Endothelial cell of umbilical vein (primary cell): ENCODE results near the gene KCND1. TPM values are rescaled to one million over a fixed set of nuclear protein-coding genes. Genes with fewer than 3 reads are reported as not detected.

Experiments
- BruUV-seq: library from RNA; stranded (reverse); fragments of 400-500 nt; replicated peaks from 2 replicates; lab custom pipeline; 2021; lab: Mats Ljungman, UMichigan
- CTCF ChIA-PET: fragments of 300-600, 350-600 bp; sonication (Branson Sonifier 250); formaldehyde crosslinking; loops from one replicate; lab custom pipeline; 2021; ENCODE audit warnings: antibody characterized with exemption, inconsistent platforms; lab: Charles Lee
- POLR2A ChIA-PET: fragments of 300-600, 350-600 bp; sonication (Branson Sonifier 250); formaldehyde crosslinking; loops from one replicate; lab custom pipeline; 2021; ENCODE audit warnings: antibody characterized with exemption, inconsistent platforms; lab: Charles Lee
- DNase-seq: peaks from one replicate; pipeline ENCODE4 v3.0.0-alpha.2; 2011; ENCODE audit warnings: low read depth, low spot score
- FAIRE-seq: peaks from 2 replicates; lab custom pipeline; 2011; peaks lifted over from hg19 to GRCh38; lab: Jason Lieb, UNC
- H2AFZ ChIP-seq: 2 replicates; pipeline ENCODE4 v1.6.0; 2012; ENCODE audit warnings: low read depth, low read length, control low read depth, inconsistent platforms
- H3K27ac ChIP-seq: 2 replicates; pipeline ENCODE4 v1.5.1; 2011; ENCODE audit warnings: low read depth, mild to moderate bottlenecking, control low read depth, low read length, moderate library complexity; ENCODE audit not compliant: insufficient read depth
- H3K27me3 ChIP-seq, 2 experiments: 2 replicates each; pipeline versions ENCODE4 v1.6.0 to v1.6.1; 2011; ENCODE audit warnings: low read length in 2 of 2, mixed read lengths in 1 of 2; ENCODE audit not compliant: control insufficient read depth in 2 of 2, insufficient read depth in 2 of 2
- H3K36me3 ChIP-seq, 2 experiments: 2 replicates in 1 of 2; 3 replicates in 1 of 2; pipeline ENCODE4 v1.5.1; 2011; ENCODE audit warnings: low read length in 2 of 2, mild to moderate bottlenecking in 1 of 2, moderate library complexity in 1 of 2; ENCODE audit not compliant: control insufficient read depth in 2 of 2, insufficient read depth in 2 of 2; ENCODE audit errors: extremely low read depth in 1 of 2
- H3K4me1 ChIP-seq: 3 replicates; pipeline ENCODE4 v1.5.1; 2011; ENCODE audit warnings: mild to moderate bottlenecking, low read length; ENCODE audit not compliant: control insufficient read depth, insufficient read depth; ENCODE audit errors: extremely low read depth
- H3K4me2 ChIP-seq: 2 replicates; pipeline ENCODE4 v1.6.1; 2011; ENCODE audit warnings: low read length, control low read depth, mixed read lengths; ENCODE audit not compliant: insufficient read depth
- H3K4me3 ChIP-seq, 3 experiments: fragments of 200-600 bp in 1 of 3; sonication (generic), shearing (Covaris generic) in 1 of 3; replicated peaks in 1 of 3; 2 replicates each; pipeline ENCODE4 v1.5.1; 2011 to 2016; ENCODE audit warnings: control low read depth in 3 of 3, low read length in 3 of 3, mild to moderate bottlenecking in 2 of 3, inconsistent platforms in 1 of 3, low read depth in 1 of 3, moderate library complexity in 1 of 3; ENCODE audit not compliant: insufficient read depth in 1 of 3
- H3K79me2 ChIP-seq: 2 replicates; pipeline ENCODE4 v1.6.0; 2012; ENCODE audit warnings: low read length, inconsistent platforms; ENCODE audit not compliant: control insufficient read depth, insufficient read depth
- H3K9ac ChIP-seq: replicated peaks from 2 replicates; pipeline ENCODE3; 2011; ENCODE audit warnings: low read length, control low read depth; ENCODE audit not compliant: insufficient read depth; ENCODE audit errors: extremely low read depth
- H3K9me1 ChIP-seq: replicated peaks from 3 replicates; pipeline ENCODE4 v1.6.0; 2011; ENCODE audit warnings: mild to moderate bottlenecking, low read length; ENCODE audit not compliant: control insufficient read depth, insufficient read depth; ENCODE audit errors: extremely low read depth
- H3K9me3 ChIP-seq: replicated peaks from 2 replicates; pipeline ENCODE4 v1.5.1; 2012; ENCODE audit warnings: low read length, inconsistent platforms; ENCODE audit not compliant: control insufficient read depth, insufficient read depth
- H4K20me1 ChIP-seq: replicated peaks from 2 replicates; pipeline ENCODE3; 2011; ENCODE audit warnings: mild to moderate bottlenecking, low read length; ENCODE audit not compliant: control insufficient read depth, insufficient read depth; ENCODE audit errors: extremely low read depth
- CTCF ChIP-seq, 2 donors: IDR thresholded peaks; 1 replicate in 1 of 2; 2 replicates in 1 of 2; pipeline ENCODE4 v1.5.1; 2011; ENCODE audit warnings: low read length in 2 of 2, mild to moderate bottlenecking in 2 of 2, moderate library complexity in 2 of 2, control low read depth in 1 of 2, inconsistent platforms in 1 of 2, low read depth in 1 of 2; ENCODE audit not compliant: insufficient read depth in 1 of 2; ENCODE audit errors: extremely low read depth in 1 of 2
- EZH2 ChIP-seq: IDR thresholded peaks from 2 replicates; pipeline ENCODE4 v1.6.1; 2012; ENCODE audit warnings: borderline replicate concordance, low read depth, mild to moderate bottlenecking, moderate library complexity, low read length, inconsistent platforms; ENCODE audit not compliant: severe bottlenecking
- FOS ChIP-seq: IDR thresholded peaks from 2 replicates; pipeline ENCODE4 v1.6.1; 2011; ENCODE audit warnings: mild to moderate bottlenecking, low read length, moderate library complexity, borderline replicate concordance; ENCODE audit not compliant: insufficient read depth
- GATA2 ChIP-seq: IDR thresholded peaks from 2 replicates; pipeline ENCODE4 v1.7.0; 2011; ENCODE audit warnings: low read depth, mild to moderate bottlenecking, moderate library complexity, mixed read lengths, low read length; ENCODE audit not compliant: insufficient read length, insufficient read depth
- JUN ChIP-seq: IDR thresholded peaks from 2 replicates; pipeline ENCODE4 v1.6.1; 2011; ENCODE audit warnings: borderline replicate concordance, low read depth; ENCODE audit not compliant: insufficient read length, insufficient read depth
- MAX ChIP-seq: IDR thresholded peaks from 2 replicates; pipeline ENCODE4 v1.6.1; 2011; ENCODE audit not compliant: insufficient read depth, insufficient read length
- MYC ChIP-seq: IDR thresholded peaks from one replicate; pipeline ENCODE4 v1.6.1; 2011; ENCODE audit warnings: mild to moderate bottlenecking, low read depth, low read length
- POLR2A ChIP-seq: IDR thresholded peaks from 2 replicates; pipeline ENCODE4 v1.6.1; 2012; ENCODE audit warnings: low read depth, mild to moderate bottlenecking, control low read depth, low read length
- POLR2AphosphoS5 ChIP-seq: IDR thresholded peaks from 2 replicates; pipeline ENCODE4 v1.6.1; 2012; ENCODE audit warnings: low read depth, mild to moderate bottlenecking, control low read depth, low read length, moderate library complexity; ENCODE audit not compliant: insufficient read depth
- dilution Hi-C: fragments of 300-500 bp; cut with MboI; formaldehyde crosslinking; loops from one replicate; pipeline ENCODE4 v1.15.0; 2019; ENCODE audit warnings: low sequenced_read_pairs; ENCODE audit not compliant: extremely low pct_ligation_motif_present
- intact Hi-C: fragments of 100-400 bp; cut with micrococcal nuclease; formaldehyde crosslinking; loops from one replicate; pipeline ENCODE4 v1.10.0; 2022
- polyA plus RNA-seq, 4 experiments: library from polyadenylated mRNA; depleted of rRNA in 3 of 4; stranded (reverse) in 3 of 4; unstranded in 1 of 4; fragments of >200 nt; gene quantifications; 2 replicates each; pipeline versions ENCODE4 v1.2.1 to v1.2.3, GENCODE V29; 2011 to 2012; ENCODE audit warnings: missing spikeins in 1 of 4
- total RNA-seq: library from RNA; stranded (reverse); gene quantifications from 2 replicates; pipeline ENCODE4 v1.2.3, GENCODE V29; 2021

Gene KCND1
- total and polyA plus RNA-seq, 2 donors (not counting 3 experiments of a cell fraction or from before 2014, with no cell fraction given): 0.54 to 1.3 TPM

- FAIRE-seq (no peak), DNase-seq (no peak)
- intact Hi-C loops (loop anchor here (1.0 kb wide), 1 partner anchor 43 kb away; the partner anchor contains the start of gene TFE3), dilution Hi-C loops (no loop called here)
- H2AFZ ChIP-seq: no peak overlapping the region
- H3K4me2 ChIP-seq: no peak overlapping the region
- H3K79me2 ChIP-seq: peaks cover 8% of the 10 kb centered on the region
- H3K4me1 ChIP-seq: peaks cover 3% of the 10 kb centered on the region
- no peaks in the 10 kb centered on the region for H4K20me1 ChIP-seq
- POLR2A ChIA-PET: no interaction called here
- H3K9ac ChIP-seq: no peak overlapping the region
- no TSS peak for BruUV-seq
- no peak overlapping the region for H3K27ac ChIP-seq
- peaks cover 0 to 15% of the 10 kb centered on the region in 2 experiments for H3K36me3 ChIP-seq
- H3K27me3 ChIP-seq: no peaks in the 10 kb centered on the region
- H3K9me3 ChIP-seq: no peaks in the 10 kb centered on the region
- no peaks in the 10 kb centered on the region for H3K9me1 ChIP-seq
- TF ChIP-seq JUN: no peak
- TF ChIP-seq POLR2AphosphoS5: no peak
- no peak for TF ChIP-seq POLR2A
- TF ChIP-seq MYC: no peak
- no peak for TF ChIP-seq FOS
- no peak for TF ChIP-seq MAX
- TF ChIP-seq CTCF (IDR thresholded peaks at IDR 0.05; ENCODE audit: extremely low read depth in 1 of 2, insufficient read depth in 1 of 2, low read depth in 1 of 2, low read length in 2 of 2): no peak
- TF ChIP-seq GATA2: no peak
- no peak for TF ChIP-seq EZH2
- CTCF ChIA-PET: no interaction called here
- H3K4me3 ChIP-seq: no peak overlapping the region
Measured at GRCh38 chrX:49000636-49001035, 29.0 kb upstream of the KCND1 start.
